ENCODE measurements around the gene MAP3K6.
"Not testable (repeated sequence)": the region's sequence is repeated elsewhere in the genome, so short reads cannot be mapped to it uniquely, and the experiment has no call there.

Gene MAP3K6, protein sequence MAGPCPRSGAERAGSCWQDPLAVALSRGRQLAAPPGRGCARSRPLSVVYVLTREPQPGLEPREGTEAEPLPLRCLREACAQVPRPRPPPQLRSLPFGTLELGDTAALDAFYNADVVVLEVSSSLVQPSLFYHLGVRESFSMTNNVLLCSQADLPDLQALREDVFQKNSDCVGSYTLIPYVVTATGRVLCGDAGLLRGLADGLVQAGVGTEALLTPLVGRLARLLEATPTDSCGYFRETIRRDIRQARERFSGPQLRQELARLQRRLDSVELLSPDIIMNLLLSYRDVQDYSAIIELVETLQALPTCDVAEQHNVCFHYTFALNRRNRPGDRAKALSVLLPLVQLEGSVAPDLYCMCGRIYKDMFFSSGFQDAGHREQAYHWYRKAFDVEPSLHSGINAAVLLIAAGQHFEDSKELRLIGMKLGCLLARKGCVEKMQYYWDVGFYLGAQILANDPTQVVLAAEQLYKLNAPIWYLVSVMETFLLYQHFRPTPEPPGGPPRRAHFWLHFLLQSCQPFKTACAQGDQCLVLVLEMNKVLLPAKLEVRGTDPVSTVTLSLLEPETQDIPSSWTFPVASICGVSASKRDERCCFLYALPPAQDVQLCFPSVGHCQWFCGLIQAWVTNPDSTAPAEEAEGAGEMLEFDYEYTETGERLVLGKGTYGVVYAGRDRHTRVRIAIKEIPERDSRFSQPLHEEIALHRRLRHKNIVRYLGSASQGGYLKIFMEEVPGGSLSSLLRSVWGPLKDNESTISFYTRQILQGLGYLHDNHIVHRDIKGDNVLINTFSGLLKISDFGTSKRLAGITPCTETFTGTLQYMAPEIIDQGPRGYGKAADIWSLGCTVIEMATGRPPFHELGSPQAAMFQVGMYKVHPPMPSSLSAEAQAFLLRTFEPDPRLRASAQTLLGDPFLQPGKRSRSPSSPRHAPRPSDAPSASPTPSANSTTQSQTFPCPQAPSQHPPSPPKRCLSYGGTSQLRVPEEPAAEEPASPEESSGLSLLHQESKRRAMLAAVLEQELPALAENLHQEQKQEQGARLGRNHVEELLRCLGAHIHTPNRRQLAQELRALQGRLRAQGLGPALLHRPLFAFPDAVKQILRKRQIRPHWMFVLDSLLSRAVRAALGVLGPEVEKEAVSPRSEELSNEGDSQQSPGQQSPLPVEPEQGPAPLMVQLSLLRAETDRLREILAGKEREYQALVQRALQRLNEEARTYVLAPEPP (N-terminal part only)

DNA sequence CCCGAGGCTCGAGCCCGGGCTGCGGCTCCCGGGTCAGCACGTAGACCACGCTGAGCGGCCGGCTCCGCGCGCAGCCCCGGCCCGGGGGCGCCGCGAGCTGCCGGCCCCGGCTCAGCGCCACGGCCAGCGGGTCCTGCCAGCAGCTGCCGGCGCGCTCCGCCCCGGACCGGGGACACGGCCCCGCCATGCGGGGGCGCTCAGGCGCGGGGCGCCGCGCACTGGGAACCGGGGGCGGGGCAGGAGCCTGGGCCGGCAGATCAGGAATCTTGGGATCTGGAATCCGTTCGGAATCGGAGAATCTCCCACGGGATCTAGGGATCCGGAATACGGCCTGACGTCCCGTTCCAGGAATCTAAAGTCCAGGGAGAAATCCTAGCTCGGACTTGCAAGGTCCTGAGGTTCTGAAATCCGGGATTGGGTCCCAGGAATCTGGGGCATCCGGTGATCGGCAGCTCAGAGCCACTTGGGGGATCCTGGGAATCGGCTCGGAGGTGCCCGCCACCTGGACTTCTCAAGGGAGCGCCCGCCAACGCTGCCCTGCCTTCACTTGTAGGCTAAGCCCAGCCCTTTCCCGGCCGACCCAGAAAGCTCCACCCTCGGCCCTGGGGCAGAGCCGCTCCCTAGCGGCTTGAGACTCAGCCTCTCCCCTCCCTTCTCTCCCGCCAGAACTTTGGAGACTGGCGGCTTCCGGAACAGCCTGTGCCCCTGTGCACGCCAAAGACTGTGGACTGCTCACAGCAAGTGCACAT is at the start of gene MAP3K6:
TSS of gene MAP3K6 (minus strand) at position 551 of the 749 bp plus-strand sequence. CDS start at position 187, 364 bp downstream.
- no peak for DNase-seq

GRCh38 chr1:27414091-27414490 is 47.3 kb upstream of the MAP3K6 start:
- DNase-seq = no peak

DNA sequence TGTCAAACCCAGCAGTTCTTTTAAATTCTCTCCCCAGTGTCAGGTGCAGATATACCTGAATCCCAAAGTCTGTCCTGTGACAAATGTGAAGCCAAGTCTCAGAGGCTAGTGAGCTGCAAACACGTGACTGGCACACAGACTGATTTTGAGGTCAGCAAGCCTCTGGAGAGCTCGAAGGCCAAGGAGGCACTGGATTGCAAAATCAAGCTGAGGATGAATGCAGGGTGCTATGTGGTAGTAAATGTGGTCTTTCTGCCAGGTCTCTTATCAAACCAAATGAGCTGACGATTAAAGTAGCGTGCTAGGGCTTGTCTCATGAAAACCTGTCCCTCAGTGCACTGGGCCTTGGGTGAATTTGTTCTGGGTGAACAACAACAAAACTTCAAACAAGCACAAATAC is 46.2 kb upstream of the MAP3K6 start:
- no peak for DNase-seq

GRCh38 chr1:27412502-27412901 is 45.7 kb upstream of the MAP3K6 start:
- no peak for DNase-seq

DNA sequence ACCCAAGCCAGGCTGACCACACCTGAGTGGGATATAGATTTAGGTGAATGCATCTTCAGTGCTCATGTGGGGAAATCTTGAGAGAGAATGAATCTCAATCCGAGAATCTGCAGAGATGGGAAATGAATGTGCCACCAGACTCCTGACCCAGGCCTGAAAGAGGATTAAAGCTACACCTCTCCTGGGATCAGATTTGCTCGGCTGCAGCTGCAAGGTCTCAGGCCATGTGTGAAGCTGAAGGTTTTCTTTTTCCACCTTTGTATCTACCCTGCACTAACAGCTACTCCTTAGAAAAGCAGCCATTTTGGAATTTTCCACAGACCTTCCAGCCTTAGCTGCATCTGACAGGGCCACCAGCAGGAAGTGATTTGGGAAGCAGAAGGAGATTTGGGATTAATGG is 43.9 kb upstream of the MAP3K6 start:
- DNase-seq = no peak

GRCh38 chr1:27409669-27410068 is 42.9 kb upstream of the MAP3K6 start:
- DNase-seq = no peak

GRCh38 chr1:27408151-27408550 is 41.4 kb upstream of the MAP3K6 start:
- DNase-seq = no peak

DNA sequence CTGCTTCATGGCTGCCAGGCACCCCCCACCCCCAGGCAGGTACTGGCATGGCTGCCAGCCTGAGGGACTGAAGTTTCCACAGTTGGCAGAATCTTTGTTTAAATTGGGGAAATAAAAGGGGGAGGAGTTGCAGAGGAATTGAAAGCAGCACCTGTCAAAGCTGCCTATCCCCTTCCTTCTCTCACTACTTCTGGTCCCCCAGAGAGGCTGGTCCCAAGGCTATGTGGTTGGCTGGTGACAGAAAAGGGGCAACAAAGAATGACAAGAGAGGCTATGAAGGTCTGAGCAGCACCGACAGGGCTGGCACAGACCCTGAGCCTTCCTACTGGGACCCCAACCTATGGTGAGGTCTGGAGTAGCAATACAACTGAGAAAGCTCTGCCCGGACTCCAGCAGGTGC is 40.0 kb upstream of the MAP3K6 start:
- not testable (repeated sequence) for DNase-seq

DNA sequence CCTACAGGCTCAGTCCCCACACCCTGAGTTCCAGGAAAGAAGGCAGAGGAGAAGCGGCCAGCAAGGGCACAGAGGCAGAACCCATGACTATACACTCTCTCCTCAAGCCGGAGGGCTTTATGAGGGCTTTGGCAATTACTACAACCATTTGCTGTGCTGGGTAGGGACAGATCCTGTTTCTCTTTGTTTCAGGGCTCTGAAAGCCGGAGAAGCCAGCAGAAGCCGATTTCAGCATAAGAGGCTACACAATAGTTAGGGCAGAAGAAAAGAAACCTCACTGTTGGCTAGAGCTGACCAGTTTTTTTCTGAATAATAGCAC is 39.6 kb upstream of the MAP3K6 start:
- DNase-seq = no peak

DNA sequence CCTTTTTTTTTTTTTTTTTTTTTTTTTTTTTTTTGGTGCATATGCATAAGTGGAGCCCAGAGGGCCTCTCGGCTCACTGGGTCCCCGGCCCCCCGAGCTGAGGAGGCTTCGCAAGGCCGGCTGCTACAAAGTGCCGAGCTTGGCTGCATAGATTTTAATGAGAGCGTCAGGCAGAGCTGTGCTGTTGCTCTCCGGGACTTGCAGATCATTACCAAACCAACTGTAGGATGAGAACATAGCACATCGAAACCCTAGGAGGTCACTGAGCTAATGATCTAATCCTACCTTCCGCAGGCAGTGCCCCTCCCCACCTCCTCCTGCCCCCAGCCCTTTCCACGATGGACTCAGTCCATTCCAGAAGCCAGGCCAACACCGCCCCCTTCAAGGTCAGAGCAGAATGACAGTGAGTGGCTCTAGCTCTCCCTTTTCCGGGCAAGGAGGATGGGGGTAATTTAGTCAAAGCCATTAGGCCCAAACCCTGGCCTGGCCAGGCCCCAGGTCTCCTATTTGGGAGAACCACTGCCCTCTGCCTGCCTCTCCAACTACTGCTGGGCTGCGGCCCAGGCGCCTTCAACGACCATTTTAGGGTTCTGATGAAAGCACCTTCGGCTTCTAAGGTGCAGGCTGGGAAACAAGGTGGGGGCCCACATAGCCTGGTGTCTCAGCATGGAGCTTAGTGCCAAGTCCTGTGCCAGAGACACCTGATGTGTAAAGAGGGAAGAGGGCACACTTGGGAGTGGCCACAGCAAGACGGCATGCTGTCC is 39.0 kb upstream of the MAP3K6 start:
- DNase-seq = not testable (repeated sequence)

- no peak for DNase-seq
Measured at GRCh38 chr1:27405074-27405473, 38.3 kb upstream of the MAP3K6 start.

- no peak for DNase-seq
Measured at GRCh38 chr1:27403931-27404330, 37.2 kb upstream of the MAP3K6 start.

DNA sequence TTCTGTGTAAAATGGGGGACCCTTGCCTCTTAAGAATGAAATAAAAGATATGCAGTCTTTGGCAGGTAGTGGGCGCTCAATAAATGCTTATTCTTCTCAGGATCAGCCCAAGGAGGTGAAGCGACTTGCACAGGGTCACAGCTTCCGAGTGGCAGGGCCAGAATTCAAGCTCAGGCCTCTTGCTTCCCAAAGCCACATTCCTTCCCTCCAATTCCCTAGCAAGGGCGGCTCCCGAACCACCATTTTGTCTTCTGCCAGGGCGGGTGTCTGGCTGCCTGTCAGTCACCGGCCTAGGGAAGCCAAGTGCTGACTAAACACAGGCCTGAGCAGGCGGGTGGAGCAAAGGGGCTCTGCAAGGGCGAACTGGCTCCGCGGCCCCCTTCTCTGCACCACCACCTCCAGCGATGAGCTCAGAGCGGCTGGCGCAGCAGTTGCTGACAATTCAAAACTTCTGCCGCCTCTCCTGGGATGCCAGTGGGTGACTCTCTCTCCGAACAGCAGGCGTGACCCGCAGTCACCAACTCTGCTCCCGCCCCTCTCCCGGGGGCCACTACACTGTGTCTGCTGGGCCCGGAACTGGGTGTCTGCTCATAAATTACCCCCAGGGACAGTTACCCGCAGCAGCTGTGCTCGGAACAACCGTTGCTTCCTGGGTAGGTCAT is 36.4 kb upstream of the MAP3K6 start:
- no peak for DNase-seq

- DNase-seq = no peak
Measured at GRCh38 chr1:27402349-27402754, 35.6 kb upstream of the MAP3K6 start.

DNA sequence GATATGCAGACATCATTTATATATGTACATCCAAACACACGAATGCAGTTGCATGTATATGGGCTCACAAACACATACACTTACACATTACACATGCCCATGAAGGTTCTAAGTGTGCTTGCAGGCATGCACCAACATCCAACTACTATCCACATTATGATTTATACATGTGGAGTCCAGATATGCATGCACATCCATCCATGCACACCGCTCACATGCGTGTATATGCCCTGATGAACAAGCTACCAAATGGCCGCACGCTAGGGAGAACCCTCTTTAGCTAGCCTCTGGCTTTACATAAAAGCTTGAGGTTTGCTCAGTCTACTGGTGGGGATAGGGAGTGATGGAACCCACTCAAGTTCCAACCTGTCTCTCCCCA is 34.2 kb upstream of the MAP3K6 start:
- DNase-seq = no peak

- DNase-seq = no peak
Measured at GRCh38 chr1:27400082-27400962, 33.6 kb upstream of the MAP3K6 start.

GRCh38 chr1:27399251-27400025 is 32.7 kb upstream of the MAP3K6 start:
- no peak for DNase-seq

DNA sequence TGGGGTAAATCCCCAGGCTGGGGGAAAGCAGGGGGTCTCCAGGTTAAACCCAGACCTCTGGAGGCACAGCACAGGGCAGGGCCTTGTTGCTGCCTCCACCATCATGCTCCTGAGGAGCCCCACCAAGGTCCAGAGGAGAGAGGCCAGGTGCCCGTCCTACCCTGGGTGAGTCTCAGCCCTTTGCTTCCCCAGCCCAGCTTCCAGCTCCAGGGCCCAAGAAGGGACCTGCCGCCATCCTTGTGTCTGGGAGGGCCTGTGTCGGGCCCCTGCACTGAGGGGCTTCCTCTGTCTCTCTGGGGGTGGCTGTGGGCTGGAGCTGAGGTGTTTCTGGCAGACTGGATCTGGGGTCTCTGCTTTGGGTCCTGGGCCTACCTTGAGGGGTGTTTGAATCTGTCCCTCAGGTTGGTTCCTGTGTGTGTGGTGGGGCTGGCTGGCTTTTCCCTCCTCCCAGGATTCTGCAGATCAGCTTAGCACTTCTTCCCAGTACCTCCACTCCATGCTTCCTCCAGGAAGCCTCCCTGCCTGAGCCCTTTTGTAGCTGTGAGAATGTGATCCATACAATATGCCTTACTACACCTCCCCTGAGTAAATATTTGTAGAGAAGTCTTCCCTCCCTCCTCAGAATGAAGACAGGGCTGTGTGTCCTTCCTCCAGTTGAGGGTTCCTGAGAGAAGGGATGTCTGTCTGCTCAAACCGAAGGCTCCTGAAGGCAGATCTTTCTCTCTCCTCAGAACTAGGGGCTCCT is 31.8 kb upstream of the MAP3K6 start:
- no peak for DNase-seq

GRCh38 chr1:27397749-27398148 is 31.0 kb upstream of the MAP3K6 start:
- DNase-seq = no peak

Data from activated CD4-positive, CD25-positive, alpha-beta regulatory T cell (primary cell).